A549 (cell line): ENCODE measurements around the gene CYP19A1. TPM values are rescaled to one million over a fixed set of nuclear protein-coding genes. Genes with fewer than 3 reads are reported as not detected.

Experiments
- ATAC-seq, 2 experiments: fragments of 200-7000 bp in 1 of 2; fragments of >200 bp in 1 of 2; cut with Nextera tagmentation in 1 of 2; cut with Tn5 transposase in 1 of 2; 3 replicates each; pipeline versions ENCODE4 v1.8.0 to v1.9.1; 2018 to 2020; ENCODE audit warnings: mild to moderate bottlenecking in 1 of 2, moderate library complexity in 1 of 2
- CTCF ChIA-PET: fragments of 300-600 bp; sonication (Branson Sonifier 250); formaldehyde crosslinking; extraction: SDS; loops from one replicate; lab custom pipeline; 2021; ENCODE audit warnings: antibody characterized with exemption, inconsistent platforms; lab: Yijun Ruan, JAX
- POLR2A ChIA-PET: fragments of 350-600 bp; formaldehyde crosslinking; extraction: SDS; loops from one replicate; lab custom pipeline; 2021; ENCODE audit warnings: antibody characterized with exemption, inconsistent platforms; lab: Yijun Ruan, JAX
- DNase-seq, 2 experiments: peaks; one replicate each; pipeline versions ENCODE4 v3.0.0 to v3.0.0-alpha.2; 2011 to 2016; ENCODE audit warnings: low read depth in 1 of 2, low spot score in 1 of 2
- FAIRE-seq: peaks from 2 replicates; lab custom pipeline; 2011; peaks lifted over from hg19 to GRCh38; lab: Jason Lieb, UNC
- H3K27ac ChIP-seq, 2 experiments: fragments of >200 bp; sonication (Bioruptor Twin); formaldehyde crosslinking; 3 replicates each; pipeline ENCODE4 v1.5.1; 2016 to 2017
- H3K4me1 ChIP-seq: fragments of >200 bp; sonication (Bioruptor Twin); formaldehyde crosslinking; 3 replicates; pipeline ENCODE4 v1.6.1; 2016
- H3K4me2 ChIP-seq: fragments of >200 bp; sonication (Bioruptor Twin); formaldehyde crosslinking; 3 replicates; pipeline ENCODE4 v1.6.1; 2016
- H3K4me3 ChIP-seq: fragments of >200 bp; sonication (Bioruptor Twin); formaldehyde crosslinking; 3 replicates; pipeline ENCODE4 v1.5.1; 2016
- H3K9me3 ChIP-seq: fragments of >200 bp; sonication (Bioruptor Twin); formaldehyde crosslinking; 3 replicates; pipeline ENCODE4 v1.6.1; 2016
- BCL3 ChIP-seq: fragments of >200 bp; sonication (Bioruptor Twin); formaldehyde crosslinking; IDR thresholded peaks from 3 replicates; pipeline ENCODE4 v1.6.1; 2016
- BHLHE40 ChIP-seq: IDR thresholded peaks from 2 replicates; pipeline ENCODE4 v1.6.1; 2012; ENCODE audit warnings: low read depth, low read length, inconsistent platforms
- CBX8 ChIP-seq: fragments of 200-600 bp; sonication (generic); IDR thresholded peaks from 2 replicates; pipeline ENCODE4 v1.6.1; 2016
- CHD2 ChIP-seq: fragments of 150-350 bp; IDR thresholded peaks from 2 replicates; pipeline ENCODE4 v1.6.1; 2014; ENCODE audit warnings: low read length; ENCODE audit not compliant: partially characterized antibody
- E2F6 ChIP-seq: IDR thresholded peaks from 2 replicates; pipeline ENCODE4 v1.6.1; 2012; ENCODE audit warnings: low read depth, borderline replicate concordance
- EHF ChIP-seq: fragments of 250-450 bp; sonication (Bioruptor Pico); IDR thresholded peaks from 2 replicates; pipeline ENCODE4 v1.5.0; 2020; ENCODE audit warnings: mild to moderate bottlenecking
- ELK1 ChIP-seq: fragments of 150-350 bp; IDR thresholded peaks from 2 replicates; pipeline ENCODE4 v1.6.1; 2014; ENCODE audit warnings: low read depth, mild to moderate bottlenecking, low read length
- EP300 ChIP-seq, 2 experiments: fragments of >200 bp; sonication (Bioruptor Twin); formaldehyde crosslinking; IDR thresholded peaks; 2 replicates in 1 of 2; 3 replicates in 1 of 2; pipeline ENCODE4 v1.6.1; 2016 to 2017
- HES2 ChIP-seq: fragments of >200 bp; sonication (Bioruptor Twin); formaldehyde crosslinking; IDR thresholded peaks from 2 replicates; pipeline ENCODE4 v1.6.1; 2016
- HEYL ChIP-seq: fragments of 250-450 bp; sonication (Bioruptor Pico); IDR thresholded peaks from 2 replicates; pipeline ENCODE4 v1.8.0; 2021; ENCODE audit warnings: mild to moderate bottlenecking, moderate library complexity
- HOXB5 ChIP-seq: fragments of 250-450 bp; sonication (Bioruptor Pico); IDR thresholded peaks from 2 replicates; pipeline ENCODE4 v1.5.0; 2020; ENCODE audit warnings: mild to moderate bottlenecking, moderate library complexity
- MAFK ChIP-seq: fragments of 450-650 bp; IDR thresholded peaks from 2 replicates; pipeline ENCODE4 v1.6.1; 2014; ENCODE audit not compliant: partially characterized antibody
- NPAS2 ChIP-seq: fragments of 250-450 bp; sonication (Bioruptor Pico); IDR thresholded peaks from 2 replicates; pipeline ENCODE4 v1.8.0; 2022; ENCODE audit warnings: mild to moderate bottlenecking, moderate library complexity, borderline replicate concordance
- PBX3 ChIP-seq: IDR thresholded peaks from 2 replicates; pipeline ENCODE4 v1.6.1; 2012
- RAD21 ChIP-seq, 2 experiments: fragments of >200 bp in 1 of 2; sonication (Bioruptor Twin) in 1 of 2; formaldehyde crosslinking in 1 of 2; IDR thresholded peaks in 1 of 2; conservative IDR thresholded peaks in 1 of 2; 2 replicates in 1 of 2; 3 replicates in 1 of 2; pipeline ENCODE4 v1.6.1; 2012 to 2018; ENCODE audit warnings: inconsistent platforms in 1 of 2
- RCOR1 ChIP-seq: fragments of 150-350 bp; IDR thresholded peaks from 2 replicates; pipeline ENCODE4 v1.6.1; 2014; ENCODE audit warnings: antibody characterized with exemption, low read length, low read depth
- REST ChIP-seq: fragments of 200-600 bp; sonication (generic); IDR thresholded peaks from 2 replicates; pipeline ENCODE4 v1.6.1; 2016; ENCODE audit warnings: antibody characterized with exemption, mild to moderate bottlenecking, moderate library complexity
- RFX5 ChIP-seq: fragments of 450-650 bp; IDR thresholded peaks from 2 replicates; pipeline ENCODE4 v1.7.1; 2014; ENCODE audit warnings: antibody characterized with exemption, mild to moderate bottlenecking, moderate library complexity
- SMC3 ChIP-seq: fragments of >200 bp; sonication (Bioruptor Twin); formaldehyde crosslinking; IDR thresholded peaks from 3 replicates; pipeline ENCODE4 v1.6.1; 2018; ENCODE audit warnings: inconsistent platforms
- TFCP2L1 ChIP-seq: fragments of 250-450 bp; sonication (Bioruptor Pico); IDR thresholded peaks from 2 replicates; pipeline ENCODE4 v1.5.0; 2021; ENCODE audit warnings: mild to moderate bottlenecking
- USF2 ChIP-seq: fragments of 450-650 bp; IDR thresholded peaks from 2 replicates; pipeline ENCODE4 v1.6.1; 2014; ENCODE audit warnings: antibody characterized with exemption
- ZNF302 ChIP-seq: fragments of 250-450 bp; sonication (Bioruptor Pico); IDR thresholded peaks from 2 replicates; pipeline ENCODE4 v1.9.0; 2021; ENCODE audit warnings: inconsistent platforms, mild to moderate bottlenecking, moderate library complexity
- WGBS: methylation state at CpG from one replicate; pipeline ENCODE4 v1.1.6; 2017; ENCODE audit errors: missing lambda C conversion rate; 5-methylcytosine and 5-hydroxymethylcytosine counted together
- polyA plus RNA-seq, 4 experiments: library from polyadenylated mRNA; depleted of rRNA in 3 of 4; stranded (reverse); fragments of >200 nt; fragmentation: RNase III in 1 of 4; extraction: RNeasy Plus Mini Kit Qiagen cat#74134 plus additional on column Dnase treatment in 1 of 4; gene quantifications; 2 replicates in 3 of 4; 3 replicates in 1 of 4; pipeline ENCODE4 v1.2.3, GENCODE V29; 2011 to 2017

CYP19A1 gene
- polyA plus RNA-seq, 2 of the 4 experiments (the other 2 are of a cell fraction): 0.36 TPM; not detected in 1

- TF ChIP-seq REST (no peak), CBX8 (no peak), PBX3 (no peak)
Observed at GRCh38 chr15:51335087-51335486, 3.3 kb downstream of the CYP19A1 start (continued).

- POLR2A ChIA-PET: no interaction called here
- CTCF ChIA-PET: interaction anchor here (0.9 to 2.4 kb wide), 8 partner anchors 10 to 171 kb away, joined by 3 to 7 read pairs (median 3); no protein-coding TSS in a partner anchor
- no peak for ATAC-seq
- 22% methylated on average over 2 of the region's 2 CpGs for WGBS
- FAIRE-seq: no peak
- no peak overlapping the region for H3K27ac ChIP-seq
- H3K4me1 ChIP-seq: peaks cover 15% of the 10 kb centered on the region; the same call in 1 of the 3 replicates
- H3K9me3 ChIP-seq: no peaks in the 10 kb centered on the region
- H3K4me3 ChIP-seq: no peak overlapping the region
- TF ChIP-seq EP300 (IDR thresholded peaks at IDR 0.05) (no peak), BCL3 (no peak), HES2 (no peak), RFX5 (no peak), RAD21 (conservative IDR thresholded peaks at IDR 0.05 in 1 of 2, IDR thresholded peaks at IDR 0.05 in 1 of 2) (no peak), RCOR1 (no peak), ZNF302 (CRISPR knock-in tag) (no peak)
- no peak overlapping the region for H3K4me2 ChIP-seq
- DNase-seq: no peak
Observed at GRCh38 chr15:51334011-51334451, 4.4 kb downstream of the CYP19A1 start.

- Histone ChIP-seq H3K4me2 (no peak overlapping the region), H3K27ac (0 out of 6 replicates have a peak overlapping the region, but pooled peaks of 1 of the 2 experiments have one; percentile 7), H3K4me1 (peaks cover 15% of the 10 kb centered on the region; the same call in 1 of the 3 replicates), H3K9me3 (no peaks in the 10 kb centered on the region), H3K4me3 (no peak overlapping the region)
- POLR2A ChIA-PET: no interaction called here
- no peak for FAIRE-seq
- no peak for ATAC-seq
- CTCF ChIA-PET: interaction anchor here (0.9 to 2.4 kb wide), 6 partner anchors 18 to 141 kb away, joined by 3 to 7 read pairs (median 3); no protein-coding TSS in a partner anchor
- 47% methylated on average over 2 of the region's 2 CpGs for WGBS
- TF ChIP-seq TFCP2L1 (CRISPR knock-in tag) (no peak), SMC3 (no peak), BHLHE40 (no peak), USF2 (no peak), E2F6 (no peak), NPAS2 (CRISPR knock-in tag) (no peak), ELK1 (no peak), CBX8 (no peak), HEYL (CRISPR knock-in tag) (no peak), HOXB5 (no peak), EHF (CRISPR knock-in tag) (no peak), MAFK (no peak), CHD2 (no peak)
- no peak for DNase-seq
Observed at GRCh38 chr15:51333571-51333970, 4.8 kb downstream of the CYP19A1 start.
